ENCODE data around the gene CCN2. TPM values are rescaled to one million over a fixed set of nuclear protein-coding genes. Genes with fewer than 3 reads are reported as not detected.

The CCN2 gene
- 34.0 and 39.3 TPM in 2 replicates for total RNA-seq

GRCh38 chr6:131950767-131951575 is at the start of gene CCN2:
Gene CCN2 (minus strand): TSS chr6:131951372. CDS start chr6:131951172, 200 bp downstream.

Other genes starting within 250 kb of the CCN2 start
- 0.35 TPM in 1 of 2 replicates, not detected in the other for gene OR2A4, start 250.0 kb downstream of the CCN2 start, total RNA-seq
- not detected in 2 replicates for gene CTAGE9, start 240.4 kb downstream of the CCN2 start, total RNA-seq
- gene ENPP1, start 143.4 kb downstream of the CCN2 start, total RNA-seq, result 5.5 and 6.7 TPM in 2 replicates

Measured in myometrial cell (primary cell).